Testis (tissue), 3 donors: ENCODE data around the gene MOB4. TPM values are rescaled to one million over a fixed set of nuclear protein-coding genes. Genes with fewer than 3 reads are reported as not detected.
A peak's percentile ranks its signal among the peaks of the same experiment; 100 is the strongest.

Experiments used
- DNase-seq: peaks from one replicate; pipeline ENCODE4 v3.0.0-alpha.2; 2019
- H3K27ac ChIP-seq, 2 donors: fragments of 200-600 bp; sonication (generic); one replicate each; pipeline ENCODE4 v1.5.1; 2019
- H3K27me3 ChIP-seq: fragments of 200-600 bp; sonication (generic); one replicate; pipeline ENCODE4 v1.5.1; 2019
- H3K36me3 ChIP-seq: fragments of 200-600 bp; sonication (generic); one replicate; pipeline ENCODE4 v1.5.1; 2017; ENCODE audit warnings: low read depth; ENCODE audit errors: missing control alignments
- H3K4me1 ChIP-seq: fragments of 200-600 bp; sonication (generic); one replicate; pipeline ENCODE4 v1.5.1; 2019
- H3K4me3 ChIP-seq, 2 donors: fragments of 200-600 bp; sonication (generic); one replicate each; pipeline ENCODE4 v1.5.1; 2017 to 2019
- H3K9me3 ChIP-seq: fragments of 200-600 bp; sonication (generic); one replicate; pipeline ENCODE4 v1.5.1; 2017
- POLR2A ChIP-seq: fragments of 450-650 bp; IDR thresholded peaks from one replicate; pipeline ENCODE4 v1.6.1; 2017; ENCODE audit warnings: antibody characterized with exemption, mild to moderate bottlenecking, moderate library complexity
- WGBS, 2 donors: methylation state at CpG; one replicate each; pipeline ENCODE4 v1.1.5; 2018; 5-methylcytosine and 5-hydroxymethylcytosine counted together
- intact Hi-C: fragments of 100-400 bp; cut with DNase I; formaldehyde crosslinking; loops from one replicate; pipeline ENCODE4 v1.15.1; 2023; ENCODE audit warnings: low total_unique reads
- polyA plus RNA-seq: library from polyadenylated mRNA; stranded (reverse); fragments of 350-450 nt; fragmentation: Illumina TruSeq; extraction: RNeasy Lipid Tissue Mini Kit (QIAGEN cat#74804); gene quantifications from one replicate; pipeline ENCODE4 v1.2.3, GENCODE V29; 2014; ENCODE audit warnings: low read depth, low replicate concordance; ENCODE audit not compliant: insufficient read depth
- total RNA-seq, 2 donors: library from RNA; depleted of rRNA; stranded (reverse); fragments of >200 nt; gene quantifications; one replicate each; pipeline ENCODE4 v1.2.3, GENCODE V29; 2016
- TF ChIP-seq, protein P1 (sequence below), 3 experiments: fragments of 450-650 bp in 2 of 3; fragments of 200-600 bp in 1 of 3; sonication (generic) in 1 of 3; IDR thresholded peaks; one replicate each; pipeline ENCODE4 v1.5.1; 2016 to 2019; ENCODE audit warnings: antibody characterized with exemption in 3 of 3, mild to moderate bottlenecking in 2 of 3, moderate library complexity in 1 of 3

MOB4 gene
- total and polyA plus RNA-seq, 3 donors from 2014 or later = 10.7 to 17.6 (median 13.8) TPM

GRCh38 chr2:197513915-197514314 is 2.0 kb upstream of the MOB4 start:
- peaks cover 7% of the 10 kb centered on the region for H3K4me1 ChIP-seq
- TF ChIP-seq POLR2A = no peak
- TF ChIP-seq, protein P1, sequence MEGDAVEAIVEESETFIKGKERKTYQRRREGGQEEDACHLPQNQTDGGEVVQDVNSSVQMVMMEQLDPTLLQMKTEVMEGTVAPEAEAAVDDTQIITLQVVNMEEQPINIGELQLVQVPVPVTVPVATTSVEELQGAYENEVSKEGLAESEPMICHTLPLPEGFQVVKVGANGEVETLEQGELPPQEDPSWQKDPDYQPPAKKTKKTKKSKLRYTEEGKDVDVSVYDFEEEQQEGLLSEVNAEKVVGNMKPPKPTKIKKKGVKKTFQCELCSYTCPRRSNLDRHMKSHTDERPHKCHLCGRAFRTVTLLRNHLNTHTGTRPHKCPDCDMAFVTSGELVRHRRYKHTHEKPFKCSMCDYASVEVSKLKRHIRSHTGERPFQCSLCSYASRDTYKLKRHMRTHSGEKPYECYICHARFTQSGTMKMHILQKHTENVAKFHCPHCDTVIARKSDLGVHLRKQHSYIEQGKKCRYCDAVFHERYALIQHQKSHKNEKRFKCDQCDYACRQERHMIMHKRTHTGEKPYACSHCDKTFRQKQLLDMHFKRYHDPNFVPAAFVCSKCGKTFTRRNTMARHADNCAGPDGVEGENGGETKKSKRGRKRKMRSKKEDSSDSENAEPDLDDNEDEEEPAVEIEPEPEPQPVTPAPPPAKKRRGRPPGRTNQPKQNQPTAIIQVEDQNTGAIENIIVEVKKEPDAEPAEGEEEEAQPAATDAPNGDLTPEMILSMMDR (IDR thresholded peaks at IDR 0.05) = no peak
- intact Hi-C loops = no loop called here
- H3K27ac ChIP-seq = no peak overlapping the region
- DNase-seq = no peak
- 79 to 81% methylated on average over 5 of the region's 5 CpGs for WGBS, 2 donors
- no peaks in the 10 kb centered on the region for H3K9me3 ChIP-seq
- H3K4me3 ChIP-seq = no peak overlapping the region
- H3K36me3 ChIP-seq = no peaks in the 10 kb centered on the region
- no peaks in the 10 kb centered on the region for H3K27me3 ChIP-seq

DNA sequence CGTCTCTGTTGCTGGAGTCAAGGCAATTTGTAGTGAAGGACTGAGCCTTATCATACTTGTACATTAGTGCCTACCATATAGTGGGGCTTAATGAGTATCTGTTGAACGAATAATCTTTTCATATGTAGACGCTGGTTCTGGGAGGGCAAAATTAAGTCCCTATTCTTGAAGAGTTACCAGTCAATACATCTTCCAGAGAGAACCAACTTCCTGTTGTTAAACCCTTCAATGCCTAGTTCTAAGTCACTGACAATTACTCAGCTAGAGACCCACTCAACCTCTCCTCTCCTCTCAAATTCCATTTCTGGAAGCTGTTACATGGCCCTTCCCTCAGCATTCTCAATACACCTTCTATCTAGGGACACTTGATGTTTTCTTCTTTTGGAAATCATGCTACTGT is 1.1 kb upstream of the MOB4 start:
- intact Hi-C loops = no loop called here

DNA sequence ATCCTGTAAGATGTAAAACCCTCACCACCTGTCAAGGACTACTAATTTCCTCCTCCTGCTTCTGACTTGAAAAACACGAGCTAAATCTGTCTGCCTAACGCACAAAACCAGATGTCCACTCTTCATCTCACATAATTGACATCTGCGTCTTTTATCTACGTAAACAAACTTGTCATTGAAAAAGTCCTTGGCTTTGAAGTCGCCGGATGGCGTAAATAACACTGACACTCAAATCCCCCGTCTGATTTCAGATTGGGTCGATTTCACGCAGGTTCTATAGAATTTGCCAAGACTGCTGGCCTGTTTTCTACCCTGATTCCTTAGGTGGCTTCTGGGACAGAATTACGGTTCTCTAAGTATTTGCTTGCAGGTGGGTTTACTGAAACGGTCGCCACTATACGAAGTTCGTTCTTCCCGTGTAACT is 539 bp upstream of the MOB4 start:
- Histone ChIP-seq H3K36me3 (no peaks in the 10 kb centered on the region), H3K27ac (peak overlapping the region; percentile 98 to 99), H3K4me1 (peaks cover 7% of the 10 kb centered on the region), H3K4me3 (peak overlapping the region; percentile 98 to 100), H3K27me3 (no peaks in the 10 kb centered on the region), H3K9me3 (no peaks in the 10 kb centered on the region)
- 0 to 1% methylated on average over 16 of the region's 16 CpGs for WGBS, 2 donors
- intact Hi-C loops = no loop called here
- TF ChIP-seq, protein P1 (IDR thresholded peaks at IDR 0.05) = no peak
- no peak for TF ChIP-seq POLR2A
- no peak for DNase-seq

More for the DNA sequence above, 1.1 kb upstream of the MOB4 start:
- TF ChIP-seq, protein P1 (IDR thresholded peaks at IDR 0.05) = no peak
- no peak for TF ChIP-seq POLR2A
- Histone ChIP-seq H3K4me3 (peak overlapping the region in 1 of 2 donors; percentile 98), H3K27me3 (no peaks in the 10 kb centered on the region), H3K36me3 (no peaks in the 10 kb centered on the region), H3K27ac (peak overlapping the region; percentile 98 to 99), H3K4me1 (peaks cover 7% of the 10 kb centered on the region), H3K9me3 (no peaks in the 10 kb centered on the region)
- no peak for DNase-seq
- 41 to 57% methylated on average over 3 of the region's 3 CpGs for WGBS, 2 donors

GRCh38 chr2:197516393-197516761 is 511 bp downstream of the MOB4 start:
- peak; percentile 54 for DNase-seq
- Histone ChIP-seq H3K27me3 (no peaks in the 10 kb centered on the region), H3K36me3 (no peaks in the 10 kb centered on the region), H3K27ac (peak overlapping the region; percentile 98 to 99), H3K9me3 (no peaks in the 10 kb centered on the region), H3K4me3 (peak overlapping the region; percentile 98 to 100), H3K4me1 (peaks cover 7% of the 10 kb centered on the region)
- TF ChIP-seq, protein P1 (IDR thresholded peaks at IDR 0.05) = no peak
- TF ChIP-seq POLR2A = no peak
- 0% methylated on average over 8 to 17 of the region's 17 CpGs for WGBS, 2 donors
- intact Hi-C loops = no loop called here

DNA sequence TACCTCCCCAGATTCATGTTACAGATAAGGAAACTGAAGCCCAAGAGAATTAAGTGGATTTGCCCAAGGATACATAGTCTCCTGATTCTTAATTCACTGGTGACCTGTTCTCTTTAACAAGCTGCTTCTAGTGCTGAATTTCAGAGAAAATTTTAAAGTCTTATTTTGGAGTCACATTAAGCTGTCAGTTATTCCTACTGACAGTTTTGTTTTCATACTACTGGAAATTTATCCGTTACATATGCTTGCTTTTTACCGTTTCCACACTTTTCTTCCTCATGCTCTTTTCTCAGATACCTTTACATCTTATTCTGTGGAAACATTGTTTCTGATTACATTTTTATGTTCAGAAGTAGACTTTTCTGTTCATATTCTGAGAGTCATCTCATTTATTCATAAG is 1.3 kb downstream of the MOB4 start:
- peak overlapping the region in 1 of 2 donors; percentile 99 for H3K27ac ChIP-seq
- WGBS, 2 donors = 23 to 29% methylated on average over 2 of the region's 2 CpGs
- H3K4me3 ChIP-seq = peak overlapping the region; percentile 98 to 100
- intact Hi-C loops = no loop called here
- H3K36me3 ChIP-seq = no peaks in the 10 kb centered on the region
- H3K27me3 ChIP-seq = no peaks in the 10 kb centered on the region
- no peak for DNase-seq
- H3K4me1 ChIP-seq = peaks cover 7% of the 10 kb centered on the region
- no peak for TF ChIP-seq POLR2A
- TF ChIP-seq, protein P1 (IDR thresholded peaks at IDR 0.05) = no peak
- no peaks in the 10 kb centered on the region for H3K9me3 ChIP-seq
